Nucleus accumbens (tissue), 56 donors: ENCODE results near the gene DUS3L.

Experiments used
- DNase-seq, 56 donors: peaks; one replicate each; lab custom pipeline; 2025; lab: John Stamatoyannopoulos, UW

DUS3L gene

DNA sequence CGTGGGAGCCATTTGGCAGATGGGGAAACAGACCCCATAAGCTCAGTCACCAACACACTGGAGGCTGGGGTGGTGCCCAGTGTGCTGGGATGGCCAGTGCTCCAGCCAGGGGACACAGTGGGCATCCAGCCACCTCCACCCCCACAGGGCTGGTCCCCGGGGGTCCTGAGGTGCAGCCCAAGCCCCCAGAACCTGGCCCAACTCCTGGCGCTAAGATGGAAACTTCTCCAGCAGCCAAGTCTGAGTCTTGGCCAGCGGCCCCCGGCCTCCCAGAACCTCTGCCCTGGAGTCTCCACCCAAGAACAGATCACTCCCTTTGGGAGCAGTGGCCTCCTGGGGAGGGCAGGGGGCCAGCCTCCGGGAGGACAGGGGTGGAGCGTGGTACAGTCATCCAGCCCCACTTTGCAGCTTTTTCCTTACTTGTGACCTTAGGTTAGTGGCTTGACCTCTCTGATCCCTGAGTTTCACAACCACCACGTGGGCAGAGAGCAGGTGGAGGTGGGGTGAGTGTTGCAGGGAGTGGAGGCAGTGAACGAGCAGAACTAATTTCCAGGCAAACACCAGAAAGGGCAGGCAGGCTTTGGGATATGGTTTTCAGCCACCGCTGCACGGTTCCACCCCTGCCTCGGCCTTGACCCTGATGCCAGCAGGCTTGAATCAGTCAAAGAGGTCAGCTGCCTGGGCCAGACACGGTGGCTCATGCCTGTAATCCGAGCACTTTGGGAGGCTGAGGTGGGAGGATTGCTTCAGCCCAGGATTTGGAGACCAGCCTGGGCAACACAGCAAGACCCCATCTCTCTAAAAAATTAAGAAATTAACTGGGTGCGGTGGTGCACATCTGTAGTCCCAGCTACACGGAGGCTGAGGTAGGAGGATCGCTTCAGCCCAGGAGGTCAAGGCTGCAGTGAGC lies 9.7 kb upstream of the DUS3L start:
- DNase-seq = no peak

DNA sequence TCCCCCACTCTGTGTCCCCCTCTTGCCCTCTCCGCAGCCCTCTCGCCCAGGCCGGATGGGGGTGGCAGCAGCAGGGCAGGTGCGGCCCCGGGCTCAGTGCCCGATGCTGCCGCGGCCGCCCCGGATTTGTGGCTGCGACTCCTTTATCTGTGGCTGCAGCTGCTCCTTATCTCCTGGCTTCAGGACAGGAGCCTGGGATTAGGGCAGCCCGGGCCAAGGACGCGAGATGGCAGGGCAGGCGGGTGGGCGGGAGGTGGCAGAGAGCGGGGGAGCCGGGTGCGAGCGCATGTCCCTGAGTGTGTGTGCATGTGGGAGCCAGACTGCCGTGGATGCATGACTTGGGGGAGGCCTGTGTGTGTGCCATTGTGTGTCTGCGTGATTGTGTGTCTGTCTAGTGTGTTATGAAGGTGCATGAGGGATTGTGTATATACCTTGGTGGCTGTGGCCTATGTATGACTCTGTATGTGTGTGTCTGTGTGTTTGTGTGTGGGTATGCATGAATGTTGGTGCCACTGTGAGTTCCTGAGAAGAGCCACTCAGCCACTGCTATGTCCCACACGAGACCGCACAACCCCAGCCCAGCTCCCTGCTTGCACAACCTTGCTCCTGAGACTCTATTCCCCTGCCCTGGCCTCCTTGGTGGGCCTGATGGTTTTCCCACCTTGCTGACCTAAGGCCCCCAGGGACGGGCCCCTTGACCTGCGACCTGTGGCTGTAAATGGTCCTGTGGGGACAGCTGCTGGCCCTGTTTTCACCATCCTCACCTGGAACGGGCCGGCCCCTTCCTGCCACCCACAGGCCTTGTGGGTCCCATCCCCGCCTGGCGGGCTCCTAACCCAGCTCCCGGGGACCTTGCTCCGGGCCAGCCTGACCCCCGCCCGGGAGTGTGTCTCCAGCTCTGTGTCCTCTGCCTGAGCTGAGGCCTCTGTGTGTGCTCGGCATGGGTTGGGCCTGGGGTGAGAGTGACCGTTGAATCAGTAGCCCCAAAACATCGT lies 8.6 kb upstream of the DUS3L start:
- peak in 1 of 56 donors; percentile 1 for DNase-seq

GRCh38 chr19:5798244-5798643 lies 7.3 kb upstream of the DUS3L start:
- DNase-seq = no peak

GRCh38 chr19:5795382-5795919 lies 4.5 kb upstream of the DUS3L start:
- no peak for DNase-seq

DNA sequence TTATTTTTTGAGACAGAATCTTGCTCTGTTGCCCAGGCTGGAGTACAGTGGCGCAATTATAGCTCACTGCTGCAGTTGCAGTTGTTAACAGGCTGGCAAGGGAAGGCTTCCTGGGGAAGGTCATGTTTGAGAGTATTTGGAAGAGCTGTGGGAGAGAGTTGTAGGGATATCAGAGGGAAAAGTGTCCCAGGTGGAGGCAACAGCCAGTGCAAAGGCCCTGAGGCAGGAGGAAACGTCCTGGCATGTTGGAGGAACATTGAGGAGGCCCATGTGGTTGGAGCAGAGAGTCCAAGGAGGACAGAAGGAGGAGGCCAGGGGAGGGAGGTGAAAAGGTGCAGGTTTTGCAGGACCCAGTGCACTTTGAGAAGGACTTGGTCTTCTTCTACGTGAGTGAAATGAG lies 2.2 kb upstream of the DUS3L start:
- no peak for DNase-seq

DNA sequence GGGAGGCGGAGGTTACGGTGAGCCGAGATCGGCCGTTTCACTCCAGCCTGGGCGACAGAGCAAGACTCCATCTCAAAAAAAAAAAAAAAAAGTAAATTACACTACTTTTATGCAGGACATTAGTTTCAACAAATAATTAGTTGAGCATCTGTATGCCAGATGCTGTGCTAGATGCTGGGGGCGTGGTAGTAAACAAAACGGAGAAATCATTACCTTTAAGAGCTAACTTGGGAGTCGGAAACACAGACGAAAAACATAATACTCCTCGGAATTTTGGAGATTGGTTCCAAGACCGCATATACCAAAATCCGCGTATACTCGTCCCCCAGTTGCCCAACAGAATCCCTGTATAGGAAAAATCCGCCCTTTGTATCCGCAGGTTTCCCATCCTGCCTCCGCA lies 1.3 kb upstream of the DUS3L start:
- no peak for DNase-seq

GRCh38 chr19:5789886-5790558 lies 941 bp downstream of the DUS3L start:
- no peak for DNase-seq

- no peak for DNase-seq
Measured at GRCh38 chr19:5789351-5789761, 1.6 kb downstream of the DUS3L start.

DNA sequence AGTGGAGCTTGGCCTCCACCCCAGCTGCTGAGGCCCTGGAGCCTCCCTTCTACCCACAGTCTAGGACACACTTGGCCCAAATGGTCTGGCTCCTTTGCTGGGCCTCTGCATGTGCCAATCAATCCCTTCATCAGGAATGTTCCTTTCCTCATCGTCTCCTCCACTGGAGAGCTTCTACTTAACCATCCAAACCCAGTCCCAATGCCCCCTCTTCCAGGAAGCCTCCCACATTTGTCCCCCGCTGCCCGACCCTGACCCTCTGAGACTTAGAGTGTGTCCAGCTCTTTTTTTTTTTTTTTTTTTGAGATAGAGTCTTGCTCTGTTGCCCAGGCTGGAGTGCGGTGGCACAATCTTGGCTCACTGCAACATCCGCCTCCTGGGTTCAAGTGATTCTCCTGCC lies 2.5 kb downstream of the DUS3L start:
- no peak for DNase-seq

- no peak for DNase-seq
Measured at GRCh38 chr19:5787409-5788182, 3.4 kb downstream of the DUS3L start.

DNA sequence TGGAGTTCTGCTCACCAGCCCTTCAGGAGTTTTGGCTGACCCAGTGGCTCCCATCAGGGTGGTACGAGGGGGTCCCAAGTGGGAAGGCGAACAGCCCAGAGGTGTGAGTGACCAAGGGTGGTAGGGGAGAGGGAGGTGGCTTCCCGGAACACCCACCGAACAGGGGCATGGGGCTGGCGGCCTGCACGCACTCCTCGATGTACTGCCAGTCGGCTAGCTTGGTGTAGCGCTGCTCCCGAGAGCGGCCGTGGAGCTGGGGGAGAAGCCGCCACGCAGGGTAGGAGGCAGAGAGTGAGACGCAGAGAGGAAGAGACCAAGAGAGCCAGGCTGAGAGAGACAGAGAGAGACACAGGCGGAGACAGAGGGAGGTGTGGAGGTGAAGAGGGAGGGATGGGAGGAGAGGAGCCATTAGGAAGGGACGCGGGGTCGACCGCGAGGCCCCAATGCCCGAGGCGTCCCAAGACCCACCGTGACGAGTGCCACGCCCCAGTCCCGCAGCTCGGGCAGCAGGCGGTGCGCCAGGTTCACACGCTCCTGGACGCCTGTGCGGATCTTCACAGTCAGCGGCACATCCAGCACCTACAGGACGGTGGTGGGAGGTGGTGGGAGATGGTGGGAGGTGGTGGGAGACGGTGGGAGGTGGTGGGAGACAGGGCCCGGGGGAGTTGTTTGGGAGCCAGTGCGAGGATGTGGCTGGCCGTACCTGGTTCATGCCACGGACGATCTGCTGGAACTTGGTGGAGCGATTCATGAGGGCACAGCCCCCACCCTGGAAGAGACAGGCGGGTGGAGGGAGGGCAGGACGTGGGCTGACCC lies 4.2 kb downstream of the DUS3L start:
- no peak for DNase-seq

GRCh38 chr19:5785423-5785822 lies 5.5 kb downstream of the DUS3L start:
- DNase-seq = no peak

GRCh38 chr19:5784581-5785147 lies 6.3 kb downstream of the DUS3L start, which contains the start of gene PRR22:
Gene PRR22 (minus strand): TSS chr19:5784746. CDS start chr19:5784660, 86 bp downstream.
- no peak for DNase-seq

DNA sequence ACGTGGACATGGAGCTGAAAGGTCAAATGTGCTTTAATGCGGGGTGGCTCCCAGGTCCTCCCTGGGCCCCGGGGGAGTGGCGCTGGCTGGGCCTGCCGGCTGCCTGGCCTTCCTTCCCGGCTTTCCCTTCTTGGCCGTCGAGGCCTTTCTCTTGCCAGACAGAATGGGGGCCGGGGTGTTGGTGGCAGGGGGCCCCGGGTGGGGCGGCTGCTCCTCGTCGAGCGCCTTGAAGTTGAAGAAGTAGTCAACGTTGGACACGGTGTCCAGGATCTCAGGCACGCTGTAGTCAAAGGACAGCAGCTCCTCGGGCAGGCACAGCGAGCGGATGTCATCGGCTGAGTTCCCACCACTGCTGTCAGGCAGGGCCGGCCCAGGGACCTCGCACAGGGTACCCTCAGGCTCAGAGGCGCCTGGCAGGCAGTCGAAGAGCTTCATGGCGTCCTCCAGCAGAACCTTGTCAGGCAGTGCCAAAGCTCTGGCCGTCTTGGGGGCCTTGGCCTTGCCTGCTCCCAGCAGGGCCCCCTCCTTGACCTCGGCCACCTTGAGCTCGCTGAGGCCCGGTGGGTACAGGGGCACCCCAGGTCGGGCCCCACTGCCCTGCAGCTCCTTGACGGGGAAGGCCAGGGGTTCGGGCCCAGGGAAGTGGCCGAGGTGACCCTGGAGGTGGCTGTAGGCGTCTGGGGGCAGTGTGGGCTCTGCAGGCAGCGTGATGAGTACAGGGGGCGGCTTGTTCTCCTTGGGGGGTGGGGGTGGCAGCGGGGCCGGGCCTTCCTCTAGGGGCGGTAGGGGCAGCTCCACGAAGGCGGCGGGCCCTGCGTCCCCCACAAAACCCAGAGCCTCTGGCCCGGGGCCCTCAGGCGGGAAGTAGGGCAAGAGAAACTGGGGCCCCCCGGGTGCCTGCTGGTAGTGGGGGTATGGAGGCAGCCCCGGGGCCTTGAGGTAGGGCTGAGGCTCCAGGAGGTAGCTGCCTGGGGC lies 7.7 kb downstream of the DUS3L start:
- DNase-seq = no peak

DNA sequence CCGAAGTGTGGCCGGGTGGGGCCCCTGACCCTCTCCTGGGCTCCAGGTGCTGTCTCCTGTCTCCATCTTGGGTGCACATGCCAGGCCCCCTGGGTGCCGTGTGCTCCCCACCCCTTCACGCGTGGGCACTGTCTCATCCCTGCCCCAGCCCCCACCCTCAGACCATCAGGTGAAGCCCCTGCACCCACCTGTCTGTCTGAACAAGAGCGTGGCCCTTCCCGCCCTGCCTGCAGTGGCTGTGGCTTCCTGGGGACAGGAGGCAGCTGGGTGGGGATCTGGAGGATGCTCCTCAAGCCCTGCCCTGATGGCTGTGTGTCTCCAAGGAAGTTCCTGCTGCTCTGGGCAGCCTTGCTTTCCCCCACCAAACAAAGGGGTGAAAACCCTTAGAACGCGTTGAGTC lies 8.6 kb downstream of the DUS3L start:
- DNase-seq = no peak

DNA sequence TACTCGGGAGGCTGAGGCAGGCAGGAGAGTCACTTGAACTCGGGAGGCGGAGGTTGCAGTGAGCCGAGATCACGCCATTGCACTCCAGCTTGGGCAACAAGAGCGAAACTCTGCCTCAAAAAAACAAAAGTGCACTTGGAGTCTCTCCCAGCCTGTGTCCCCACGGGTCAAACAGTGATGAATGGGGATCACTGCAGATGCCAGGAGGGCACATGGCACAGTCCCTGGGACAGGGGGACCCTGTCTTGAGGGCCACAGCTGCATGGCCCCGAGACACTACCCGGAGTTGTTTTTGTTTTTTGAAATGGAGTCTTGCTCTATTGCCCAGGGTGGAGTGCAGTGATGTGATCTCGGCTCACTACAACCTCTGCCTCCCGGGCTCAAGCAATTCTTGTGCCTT lies 10.0 kb downstream of the DUS3L start:
- DNase-seq = peak in 4 of 56 donors; percentile 2 to 26 (median 18)

GRCh38 chr19:5778402-5778801 lies 12.6 kb downstream of the DUS3L start:
- DNase-seq = no peak
